K562 (cell line): ENCODE results near the gene PPP1CA. TPM values are rescaled to one million over a fixed set of nuclear protein-coding genes. Genes with fewer than 3 reads are reported as not detected.
A peak's percentile ranks its signal among the peaks of the same experiment; 100 is the strongest.

ENCODE experiments used
- CEBPZ ChIP-seq: fragments of 150-350 bp; IDR thresholded peaks from 2 replicates; pipeline ENCODE4 v1.6.1; 2014; ENCODE audit warnings: low read depth, mild to moderate bottlenecking, low read length, borderline replicate concordance
- EZH2 ChIP-seq: IDR thresholded peaks from 2 replicates; pipeline ENCODE4 v1.6.1; 2012; ENCODE audit warnings: low read depth, mild to moderate bottlenecking, inconsistent platforms, low read length, borderline replicate concordance
- FIP1L1 ChIP-seq: fragments of 200-400 bp; formaldehyde crosslinking; IDR thresholded peaks from 2 replicates; pipeline ENCODE4 v1.6.1; 2018; ENCODE audit warnings: mild to moderate bottlenecking, low read depth, low read length; ENCODE audit not compliant: poor library complexity, severe bottlenecking
- FOXM1 ChIP-seq, 2 experiments: fragments of 450-650 bp in 1 of 2; sonication (generic) in 1 of 2; formaldehyde crosslinking in 1 of 2; IDR thresholded peaks; 2 replicates each; pipeline versions ENCODE4 v1.6.1 to v1.9.0; 2017 to 2022; ENCODE audit warnings: low read depth in 2 of 2, mild to moderate bottlenecking in 2 of 2, missing genetic modification reagents in 1 of 2, moderate library complexity in 1 of 2
- GABPB2 ChIP-seq: fragments of 250-450 bp; sonication (Bioruptor Pico); conservative IDR thresholded peaks from 2 replicates; pipeline ENCODE4 v1.5.1; 2021; ENCODE audit warnings: mild to moderate bottlenecking
- GTF2F1 ChIP-seq: IDR thresholded peaks from 2 replicates; pipeline ENCODE4 v1.6.1; 2011; ENCODE audit warnings: low read depth, low read length, improper control_type of control experiment
- HLTF ChIP-seq: fragments of 450-650 bp; IDR thresholded peaks from 2 replicates; pipeline ENCODE4 v1.6.1; 2016
- HNRNPUL1 ChIP-seq: fragments of 200-400 bp; formaldehyde crosslinking; IDR thresholded peaks from 2 replicates; pipeline ENCODE4 v1.6.1; 2017; ENCODE audit warnings: low read length
- ILK ChIP-seq: fragments of 450-650 bp; IDR thresholded peaks from 2 replicates; pipeline ENCODE4 v1.6.1; 2016; ENCODE audit warnings: missing genetic modification characterization, low read depth, mild to moderate bottlenecking, missing compliant biosample characterization, moderate library complexity, borderline replicate concordance
- L3MBTL2 ChIP-seq: fragments of 450-650 bp; IDR thresholded peaks from 2 replicates; pipeline ENCODE4 v1.6.1; 2016; ENCODE audit warnings: mild to moderate bottlenecking, moderate library complexity
- MAFG ChIP-seq: fragments of 450-650 bp; conservative IDR thresholded peaks from 2 replicates; pipeline ENCODE4 v1.6.1; 2016; ENCODE audit warnings: missing genetic modification characterization, missing compliant biosample characterization
- MBD1 ChIP-seq: fragments of 250-450 bp; sonication (Bioruptor Pico); IDR thresholded peaks from 2 replicates; pipeline ENCODE4 v1.8.0; 2022; ENCODE audit warnings: inconsistent platforms
- NCOA6 ChIP-seq: fragments of 450-650 bp; IDR thresholded peaks from 2 replicates; pipeline ENCODE4 v1.6.1; 2017; ENCODE audit warnings: mild to moderate bottlenecking
- PHB2 ChIP-seq: fragments of 450-650 bp; IDR thresholded peaks from 2 replicates; pipeline ENCODE4 v1.6.1; 2017; ENCODE audit warnings: low read depth
- PTBP1 ChIP-seq: fragments of 200-400 bp; formaldehyde crosslinking; IDR thresholded peaks from 2 replicates; pipeline ENCODE4 v1.6.1; 2017; ENCODE audit warnings: low read depth, low read length
- RBM22 ChIP-seq: fragments of 200-400 bp; formaldehyde crosslinking; IDR thresholded peaks from 2 replicates; pipeline ENCODE4 v1.6.1; 2018; ENCODE audit warnings: low read length, low read depth; ENCODE audit not compliant: poor library complexity, severe bottlenecking
- WHSC1 ChIP-seq: IDR thresholded peaks from one replicate; pipeline ENCODE4 v1.6.1; 2012; ENCODE audit warnings: low read length, control low read depth, inconsistent platforms
- XRCC5 ChIP-seq: fragments of 200-400 bp; formaldehyde crosslinking; IDR thresholded peaks from 2 replicates; pipeline ENCODE4 v1.6.1; 2017; ENCODE audit warnings: low read depth, mild to moderate bottlenecking, low read length
- ZEB2 ChIP-seq: fragments of 450-650 bp; IDR thresholded peaks from 2 replicates; pipeline ENCODE4 v1.6.1; 2016
- ZNF184 ChIP-seq: sonication (generic); formaldehyde crosslinking; IDR thresholded peaks from 2 replicates; pipeline ENCODE4 v1.5.0; 2020; ENCODE audit warnings: missing genetic modification reagents
- ZNF263 ChIP-seq: sonication (generic); formaldehyde crosslinking; IDR thresholded peaks from 2 replicates; pipeline ENCODE4 v1.8.0; 2022; ENCODE audit warnings: mild to moderate bottlenecking, missing genetic modification reagents, borderline replicate concordance
- ZNF3 ChIP-seq: fragments of 250-450 bp; sonication (Bioruptor Pico); IDR thresholded peaks from 2 replicates; pipeline ENCODE4 v1.5.0; 2021; ENCODE audit warnings: mild to moderate bottlenecking, moderate library complexity
- ZNF354B ChIP-seq: fragments of 250-450 bp; sonication (Bioruptor Pico); IDR thresholded peaks from 2 replicates; pipeline ENCODE4 v1.4.0; 2020
- ZNF436 ChIP-seq: fragments of 250-450, 450-650 bp; sonication (Bioruptor Pico); formaldehyde crosslinking; IDR thresholded peaks from 2 replicates; pipeline ENCODE4 v1.7.0; 2020; ENCODE audit warnings: mild to moderate bottlenecking
- ZNF589 ChIP-seq: fragments of 200-800 bp; sonication (Bioruptor generic); IDR thresholded peaks from 2 replicates; pipeline ENCODE4 v1.6.1; 2016; ENCODE audit warnings: low read depth, missing genetic modification characterization, missing compliant biosample characterization
- polyA plus RNA-seq, 8 experiments: library from polyadenylated mRNA; depleted of rRNA in 4 of 8; stranded (reverse) in 5 of 8; unstranded in 3 of 8; fragments of >200 nt; fragmentation: Nextera tagmentation in 2 of 8; fragmentation: Illumina TruSeq in 1 of 8; extraction: Ambion mirVana in 2 of 8; extraction: Trizol in 1 of 8; gene quantifications; 2 replicates each; pipeline versions ENCODE4 v1.2.1 to v1.2.3, GENCODE V29; 2011 to 2014; ENCODE audit warnings: inconsistent platforms in 1 of 8, missing spikeins in 1 of 8
- total RNA-seq, 7 experiments: library from RNA; depleted of rRNA in 6 of 7; stranded (reverse); fragments of >200 nt in 6 of 7; fragmentation: Illumina TruSeq in 2 of 7; extraction: Trizol in 2 of 7; gene quantifications; 2 replicates each; pipeline versions ENCODE4 v1.2.1 to v1.2.3, GENCODE V29; 2011 to 2021; ENCODE audit warnings: low replicate concordance in 1 of 7

The PPP1CA gene
- total and polyA plus RNA-seq, 9 of the 15 experiments (the other 6 are each of a cell fraction or from before 2014, with no cell fraction given): 18.2 to 242 (median 188) TPM

GRCh38 chr11:67354075-67355022 is 47.3 kb downstream of the PPP1CA start (continued):
- TF ChIP-seq CEBPZ (no peak), FIP1L1 (no peak), FOXM1 (IDR thresholded peaks at IDR 0.05; ENCODE audit: low read depth) (no peak), FOXM1 (CRISPR knock-in tag; IDR thresholded peaks at IDR 0.05; ENCODE audit: low read depth) (no peak), PHB2 (no peak), ZNF354B (CRISPR knock-in tag) (no peak), GABPB2 (CRISPR knock-in tag) (no peak; the same call in 1 of the 2 replicates), XRCC5 (no peak; the same call in 1 of the 2 replicates), ZNF436 (CRISPR knock-in tag) (peak; percentile 77; the same call in 1 of the 2 replicates), NCOA6 (no peak), ZNF184 (CRISPR knock-in tag) (no peak), GTF2F1 (no peak), ZNF589 (CRISPR knock-in tag) (peak; percentile 77; the same call in 1 of the 2 replicates), EZH2 (no peak), ILK (tag) (no peak), L3MBTL2 (no peak), MAFG (no peak), RBM22 (no peak), WHSC1 (no peak), ZNF263 (CRISPR knock-in tag) (no peak; the same call in 1 of the 2 replicates), PTBP1 (no peak), ZNF3 (no peak), ZEB2 (no peak; the same call in 1 of the 2 replicates), HLTF (no peak), HNRNPUL1 (no peak), MBD1 (CRISPR knock-in tag) (no peak)
